Midbrain (tissue), 1 donor: Measurements from ENCODE around the gene KLF7.

Experiments
- DNase-seq: peaks from one replicate; lab custom pipeline; 2025; lab: John Stamatoyannopoulos, UW

KLF7 gene

GRCh38 chr2:207123776-207124391 lies 41.9 kb downstream of the KLF7 start:
- no peak for DNase-seq

DNA sequence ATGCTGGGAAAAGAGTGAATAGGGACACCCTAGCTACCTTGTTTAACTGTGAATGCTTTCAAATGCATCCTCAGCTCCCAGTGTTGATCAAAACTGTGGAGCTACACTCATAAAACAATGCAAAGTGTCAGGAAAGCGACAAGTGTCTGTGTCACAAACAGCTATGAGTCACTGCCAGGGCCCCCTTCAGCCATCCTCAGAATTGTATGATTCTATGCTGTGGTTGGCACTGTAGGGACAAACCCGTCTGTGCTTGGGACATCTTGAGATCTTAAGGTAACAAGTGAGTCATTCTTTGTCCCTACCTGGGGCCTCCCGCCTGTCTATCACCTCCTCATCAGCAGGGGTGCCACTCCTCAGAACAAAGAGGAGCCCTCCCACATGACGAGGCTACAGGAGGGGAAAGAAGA lies 42.4 kb downstream of the KLF7 start:
- no peak for DNase-seq

GRCh38 chr2:207122651-207123334 lies 43.0 kb downstream of the KLF7 start:
- no peak for DNase-seq

GRCh38 chr2:207121784-207122183 lies 44.0 kb downstream of the KLF7 start:
- no peak for DNase-seq

GRCh38 chr2:207119048-207119447 lies 46.7 kb downstream of the KLF7 start:
- no peak for DNase-seq

DNA sequence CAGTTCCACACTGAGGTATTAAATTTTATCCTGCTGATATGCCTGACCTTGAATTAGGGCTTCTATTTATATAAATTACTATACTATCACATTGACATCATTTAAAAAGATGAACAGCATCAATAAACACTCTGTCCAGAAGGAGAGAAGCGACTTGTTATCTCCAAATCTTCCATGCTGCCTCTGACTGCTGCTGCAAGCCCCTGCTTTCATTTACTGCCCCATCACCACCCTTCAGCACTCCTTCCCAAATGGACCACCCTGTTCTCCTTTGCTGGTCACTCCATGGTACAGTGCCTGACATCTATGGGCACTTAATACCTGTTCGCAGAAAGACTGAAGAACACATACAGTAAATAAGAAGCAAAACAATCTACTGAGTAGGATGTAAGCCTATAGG lies 48.1 kb downstream of the KLF7 start:
- DNase-seq = no peak

DNA sequence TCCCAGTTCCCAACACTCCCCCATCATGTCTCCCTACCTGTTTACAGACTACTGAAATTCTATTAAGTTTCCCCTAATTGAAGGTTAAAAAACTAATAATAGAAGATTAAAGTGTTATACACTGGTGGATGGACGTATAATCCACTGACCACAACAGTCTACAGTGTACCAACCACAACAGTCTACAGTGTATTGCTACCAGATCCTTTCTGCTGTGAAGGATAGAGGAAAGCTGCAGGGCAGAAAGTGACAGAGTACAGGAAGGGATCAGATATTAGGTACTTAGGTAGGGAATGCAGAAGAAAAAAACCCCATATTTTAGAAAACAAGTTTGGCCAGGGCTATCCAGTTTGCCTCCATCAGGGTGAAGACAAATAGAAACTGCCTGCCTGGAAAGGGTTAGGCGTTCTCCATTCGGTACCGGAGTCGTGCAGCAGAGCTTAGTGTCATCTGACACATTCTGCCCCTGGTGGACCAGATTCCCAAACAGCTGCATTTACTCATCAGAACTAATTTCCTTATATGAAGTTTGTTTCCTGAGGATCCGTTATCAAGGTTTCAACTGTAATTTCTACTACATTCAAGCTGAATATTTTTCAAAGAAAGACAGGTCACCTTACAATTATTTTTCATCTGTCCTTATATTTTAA lies 49.9 kb downstream of the KLF7 start:
- DNase-seq = peak; percentile 64

DNA sequence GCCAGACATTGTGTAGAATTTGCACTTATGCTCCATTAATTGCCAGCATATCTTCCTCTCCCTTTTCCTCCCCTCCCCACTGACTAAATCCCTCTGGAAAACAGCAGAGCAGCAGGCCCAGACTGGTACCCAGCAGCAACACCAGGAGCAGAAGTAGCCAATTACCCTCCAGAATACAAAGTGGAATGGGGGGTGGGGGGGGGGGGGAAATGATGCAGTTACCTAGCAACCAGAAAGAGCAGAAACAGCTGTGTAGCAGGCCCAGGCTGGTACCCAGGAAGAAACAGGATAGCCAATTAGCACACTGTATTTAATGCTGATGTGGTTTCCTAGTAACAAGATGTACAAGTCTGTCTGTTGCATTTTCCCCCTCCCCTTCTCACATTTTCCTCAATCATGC lies 52.3 kb downstream of the KLF7 start:
- peak; percentile 81 for DNase-seq

- no peak for DNase-seq
Measured at GRCh38 chr2:207112785-207113184, 53.0 kb downstream of the KLF7 start.

DNA sequence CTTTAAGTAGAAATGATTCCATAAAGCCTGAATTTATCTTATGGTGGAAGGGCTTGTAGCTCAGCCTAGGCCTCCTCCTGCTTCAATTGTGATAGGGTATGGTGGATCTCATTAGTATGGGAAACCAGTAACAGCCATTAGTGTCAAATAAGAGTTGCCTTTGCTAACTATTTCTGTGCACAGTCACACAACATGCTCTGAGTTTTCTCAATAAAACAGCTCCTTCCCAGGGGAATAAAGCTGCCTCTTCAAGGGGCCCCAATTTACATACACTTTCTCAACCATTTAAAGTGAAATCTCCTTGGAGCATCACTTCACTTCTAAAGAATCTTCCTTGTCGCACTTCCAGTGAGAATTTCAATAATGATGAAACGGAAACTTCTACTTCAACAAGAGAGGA lies 53.4 kb downstream of the KLF7 start:
- DNase-seq = peak; percentile 18

DNA sequence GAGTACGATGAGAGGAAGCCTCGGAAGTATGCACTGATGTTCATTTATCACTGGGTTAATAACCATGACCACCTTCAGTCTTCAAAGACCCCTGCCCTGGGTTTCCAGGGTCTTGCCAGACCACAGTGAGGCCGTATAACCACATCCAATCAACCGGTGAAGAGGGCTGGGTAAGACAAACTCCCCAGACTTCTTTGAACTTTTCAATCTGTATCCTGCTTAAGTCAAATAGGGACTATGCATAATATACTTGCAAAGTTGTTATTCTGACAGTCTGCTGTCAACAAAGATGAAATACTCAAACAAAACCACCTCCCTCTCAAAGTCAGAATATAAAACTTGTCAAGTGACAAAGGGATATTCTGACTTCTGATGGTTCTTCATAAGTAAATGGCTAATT lies 54.0 kb downstream of the KLF7 start:
- no peak for DNase-seq

DNA sequence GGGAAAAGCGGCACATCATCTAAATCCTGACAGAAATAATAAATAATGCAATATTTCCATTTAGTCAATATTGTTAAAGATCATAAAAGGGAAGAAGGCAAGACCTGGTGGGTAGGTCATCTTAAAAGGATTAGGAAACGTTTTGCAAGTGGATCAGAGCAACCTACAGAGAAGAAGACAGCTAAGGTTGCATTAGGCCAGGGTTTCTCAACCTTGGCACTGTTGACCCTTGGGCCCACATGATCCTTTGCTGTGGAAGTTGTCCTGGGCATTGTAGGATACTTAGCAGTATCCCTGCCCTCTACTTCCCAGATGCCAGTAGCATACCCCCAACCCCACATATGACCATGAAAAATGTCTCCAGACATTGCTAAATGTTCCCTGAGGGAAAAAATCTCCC lies 55.0 kb downstream of the KLF7 start:
- DNase-seq = no peak

DNA sequence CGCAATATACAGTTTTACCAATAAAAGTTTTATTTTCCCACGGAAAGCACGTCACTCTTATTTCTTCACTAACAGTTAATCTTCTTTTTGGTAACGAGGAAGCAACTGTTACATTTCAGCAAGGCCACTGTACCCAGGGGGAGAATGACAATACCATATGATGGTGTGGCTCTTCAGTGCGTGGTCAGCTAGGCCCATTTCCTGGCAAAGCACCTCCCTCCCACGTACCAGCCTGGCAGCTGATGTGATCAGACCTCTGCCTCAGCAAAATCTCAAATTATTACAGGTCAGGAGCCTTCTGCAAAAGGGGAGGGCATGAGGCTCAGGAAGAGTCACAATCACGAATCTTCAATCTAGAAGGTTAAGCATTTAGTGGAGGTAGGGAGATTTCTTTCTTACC lies 55.4 kb downstream of the KLF7 start:
- DNase-seq = no peak

DNA sequence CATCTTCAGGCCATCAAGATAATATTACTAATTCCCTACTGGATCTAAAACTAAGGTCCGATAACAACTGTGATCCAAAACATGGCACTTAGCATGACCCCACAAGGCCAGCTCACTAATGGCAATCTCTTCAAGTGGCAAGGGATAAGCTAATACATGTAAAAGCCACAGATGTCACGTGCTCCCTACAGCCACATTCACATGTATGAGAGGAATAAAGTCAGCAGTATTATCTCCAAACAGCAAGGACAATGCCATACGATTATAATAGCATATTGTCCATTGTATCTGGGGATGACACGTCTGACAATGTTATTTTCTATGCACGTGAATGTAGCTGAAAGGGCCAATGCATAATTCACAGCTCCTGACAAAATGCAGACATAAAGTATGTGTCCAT lies 56.0 kb downstream of the KLF7 start:
- no peak for DNase-seq

GRCh38 chr2:207108440-207108839 lies 57.3 kb downstream of the KLF7 start:
- no peak for DNase-seq

DNA sequence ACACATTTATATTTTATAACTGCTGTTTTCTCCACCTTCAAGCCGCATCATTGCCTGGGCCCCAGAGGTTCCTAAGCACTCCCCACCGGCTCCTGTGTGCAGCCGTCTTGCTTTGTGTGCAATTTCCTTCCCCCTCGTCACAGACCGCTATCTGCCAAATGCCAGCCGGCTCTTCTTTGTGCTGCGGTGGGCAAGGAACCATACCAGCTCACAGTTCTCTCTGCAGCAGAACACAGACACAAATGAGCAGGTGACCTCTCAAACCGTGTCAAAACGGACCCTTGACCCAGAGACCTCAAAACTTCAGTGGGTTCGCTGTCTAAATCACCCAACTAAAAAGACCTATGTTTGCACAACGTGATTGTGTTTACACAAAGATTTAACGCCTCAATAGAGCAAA lies 58.2 kb downstream of the KLF7 start:
- peak; percentile 61 for DNase-seq

DNA sequence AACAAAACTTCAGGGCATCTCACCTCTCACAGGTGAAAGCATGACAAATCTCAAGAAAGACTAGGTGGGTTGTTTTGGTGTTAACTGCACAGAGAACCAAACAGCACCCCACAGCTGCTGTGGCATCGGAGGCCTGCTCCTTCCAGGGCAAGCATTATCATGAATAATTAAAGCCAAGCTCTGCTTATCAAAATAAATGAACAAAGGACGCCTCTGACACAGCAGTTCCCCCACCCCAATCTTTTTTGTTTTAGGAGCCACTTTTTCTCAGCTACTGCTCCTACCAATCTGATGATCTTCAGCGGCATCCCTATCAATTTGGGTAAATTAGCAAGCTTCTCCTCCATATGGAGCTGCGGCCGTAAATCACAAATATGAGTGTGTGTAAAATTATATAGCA lies 58.6 kb downstream of the KLF7 start:
- peak; percentile 35 for DNase-seq

- DNase-seq = no peak
Measured at GRCh38 chr2:207103132-207103531, 62.6 kb downstream of the KLF7 start.

GRCh38 chr2:207101984-207102383 lies 63.8 kb downstream of the KLF7 start:
- no peak for DNase-seq

- DNase-seq = no peak
Measured at GRCh38 chr2:207097278-207097677, 68.5 kb downstream of the KLF7 start.

DNA sequence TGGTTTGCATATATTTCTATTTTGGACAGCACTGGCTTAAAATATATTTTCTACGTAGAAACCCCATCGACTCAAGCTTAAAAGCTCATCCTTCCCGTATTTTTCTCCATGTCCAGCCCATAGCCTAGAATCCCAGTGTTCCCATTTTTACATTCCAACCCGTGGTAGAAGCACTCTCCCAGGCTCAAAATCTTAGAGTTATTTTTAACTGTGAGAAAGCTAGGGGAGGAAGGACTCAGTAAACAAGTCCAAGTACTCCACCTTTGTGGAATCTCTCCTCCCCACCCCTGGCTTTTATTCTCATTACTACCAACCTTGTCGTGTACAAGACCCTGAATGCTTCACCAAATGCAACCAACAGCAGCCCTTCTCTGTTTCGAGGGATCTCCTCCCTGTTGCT lies 69.8 kb downstream of the KLF7 start:
- no peak for DNase-seq

DNA sequence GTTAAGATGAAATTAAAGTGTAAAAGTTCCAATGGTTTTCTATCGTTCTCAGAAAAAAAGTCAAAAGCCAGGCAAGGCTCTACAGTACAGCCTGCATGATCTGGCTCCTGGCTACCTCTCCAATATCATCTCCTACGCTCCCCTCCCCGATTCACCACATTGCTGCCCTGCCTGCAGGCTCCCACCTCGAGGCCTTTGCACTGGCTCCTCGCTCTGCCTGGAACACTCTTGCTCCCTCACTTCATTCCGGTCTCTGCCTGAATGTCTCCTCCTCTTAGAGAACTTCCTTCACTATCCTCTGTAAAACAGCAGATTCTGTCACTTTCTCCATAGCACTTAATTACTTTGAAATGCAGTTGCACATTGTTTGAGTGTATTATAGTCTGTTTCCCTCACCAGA lies 72.5 kb downstream of the KLF7 start:
- DNase-seq = no peak

DNA sequence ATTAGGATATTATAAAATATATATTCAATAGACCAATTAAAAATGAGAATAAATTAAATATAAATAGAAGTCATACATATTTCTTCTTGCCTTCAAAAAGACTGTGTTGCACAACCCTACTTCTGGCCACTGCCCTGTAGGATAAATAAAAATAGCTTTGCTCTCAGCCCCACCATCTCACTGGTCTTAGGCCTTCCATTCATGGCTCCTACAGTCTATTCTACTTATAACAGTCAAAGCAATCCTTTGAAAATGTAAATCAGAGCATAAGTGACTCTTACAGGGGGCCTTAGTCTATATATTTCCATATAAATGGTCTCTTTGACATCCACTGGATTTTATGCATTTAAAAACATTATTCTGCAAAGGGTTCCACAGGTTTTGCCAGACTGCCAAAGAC lies 72.9 kb downstream of the KLF7 start:
- DNase-seq = no peak

GRCh38 chr2:207091928-207092327 lies 73.8 kb downstream of the KLF7 start:
- DNase-seq = no peak
